HepG2 (cell line): ENCODE data around the gene EEF1AKMT3. TPM values are rescaled to one million over a fixed set of nuclear protein-coding genes. Genes with fewer than 3 reads are reported as not detected.
A peak's percentile ranks its signal among the peaks of the same experiment; 100 is the strongest.

Experiments
- ATAD3A ChIP-seq: sonication (generic); formaldehyde crosslinking; IDR thresholded peaks from 2 replicates; pipeline ENCODE4 v1.4.0; 2020; ENCODE audit warnings: missing genetic modification reagents
- FOXA1 ChIP-seq, 2 experiments: fragments of 450-650 bp in 1 of 2; sonication (generic) in 1 of 2; formaldehyde crosslinking in 1 of 2; IDR thresholded peaks; 2 replicates each; pipeline versions ENCODE4 v1.4.0 to v1.6.1; 2016 to 2020; ENCODE audit warnings: missing genetic modification reagents in 1 of 2
- MED13 ChIP-seq: sonication (generic); formaldehyde crosslinking; IDR thresholded peaks from 2 replicates; pipeline ENCODE4 v1.5.0; 2020; ENCODE audit warnings: missing genetic modification reagents
- SNAPC2 ChIP-seq: sonication (generic); formaldehyde crosslinking; IDR thresholded peaks from 2 replicates; pipeline ENCODE4 v1.8.1; 2022; ENCODE audit warnings: mild to moderate bottlenecking, missing genetic modification reagents
- TBX3 ChIP-seq: fragments of 450-650 bp; IDR thresholded peaks from 2 replicates; pipeline ENCODE4 v1.6.1; 2017; ENCODE audit warnings: antibody characterized with exemption, mild to moderate bottlenecking, inconsistent platforms, borderline replicate concordance
- TCF7L2 ChIP-seq: IDR thresholded peaks from 2 replicates; pipeline ENCODE4 v1.6.1; 2011; ENCODE audit warnings: mild to moderate bottlenecking, low read depth, low read length, moderate library complexity
- TMF1 ChIP-seq: sonication (generic); formaldehyde crosslinking; IDR thresholded peaks from 2 replicates; pipeline ENCODE4 v1.8.1; 2022; ENCODE audit warnings: low read depth, missing genetic modification reagents
- ZNF256 ChIP-seq: sonication (generic); formaldehyde crosslinking; conservative IDR thresholded peaks from 2 replicates; pipeline ENCODE4 v1.4.0; 2020; ENCODE audit warnings: missing genetic modification reagents
- ZNF292 ChIP-seq: sonication (generic); formaldehyde crosslinking; IDR thresholded peaks from 2 replicates; pipeline ENCODE4 v1.8.1; 2022; ENCODE audit warnings: mild to moderate bottlenecking, low read depth, missing genetic modification reagents, borderline replicate concordance
- ZNF30 ChIP-seq: sonication (generic); formaldehyde crosslinking; IDR thresholded peaks from 2 replicates; pipeline ENCODE4 v1.5.0; 2020; ENCODE audit warnings: mild to moderate bottlenecking, missing genetic modification reagents
- ZNF569 ChIP-seq: sonication (generic); formaldehyde crosslinking; IDR thresholded peaks from 2 replicates; pipeline ENCODE4 v1.5.0; 2020; ENCODE audit warnings: mild to moderate bottlenecking, missing genetic modification reagents, moderate library complexity, borderline replicate concordance
- ZNF660 ChIP-seq: sonication (generic); formaldehyde crosslinking; IDR thresholded peaks from 2 replicates; pipeline ENCODE4 v1.5.1; 2020; ENCODE audit warnings: mild to moderate bottlenecking, low read depth, missing genetic modification reagents, borderline replicate concordance
- polyA plus RNA-seq, 8 experiments: library from polyadenylated mRNA; depleted of rRNA in 3 of 8; stranded (reverse) in 7 of 8; unstranded in 1 of 8; fragments of >200 nt; fragmentation: Illumina TruSeq in 4 of 8; extraction: Trizol in 4 of 8; gene quantifications; 2 replicates each; pipeline versions ENCODE4 v1.2.1 to v1.2.3, GENCODE V29; 2011 to 2016; ENCODE audit warnings: low read depth in 4 of 8, missing spikeins in 1 of 8, mixed read lengths in 1 of 8; ENCODE audit not compliant: insufficient read depth in 1 of 8
- total RNA-seq, 5 experiments: library from RNA; depleted of rRNA; stranded (reverse); fragments of >200 nt; fragmentation: Illumina TruSeq; extraction: Trizol; gene quantifications; 2 replicates each; pipeline ENCODE4 v1.2.3, GENCODE V29; 2016; ENCODE audit warnings: low read depth in 1 of 5
- TF ChIP-seq, protein P1 (sequence below): IDR thresholded peaks from 2 replicates; pipeline ENCODE4 v1.6.1; 2016; ENCODE audit warnings: missing genetic modification reagents, missing compliant biosample characterization
- TF ChIP-seq, protein P2 (sequence below): sonication (generic); formaldehyde crosslinking; IDR thresholded peaks from 2 replicates; pipeline ENCODE4 v1.4.0; 2020; ENCODE audit warnings: missing genetic modification reagents
- TF ChIP-seq, protein P3 (sequence below), 2 experiments: sonication (generic) in 1 of 2; formaldehyde crosslinking in 1 of 2; IDR thresholded peaks; 2 replicates each; pipeline versions ENCODE4 v1.4.0 to v1.6.1; 2016 to 2020; ENCODE audit warnings: borderline replicate concordance in 1 of 2, low read depth in 1 of 2, mild to moderate bottlenecking in 1 of 2, missing genetic modification reagents in 1 of 2
- TF ChIP-seq, protein P4 (sequence below): sonication (generic); formaldehyde crosslinking; IDR thresholded peaks from 2 replicates; pipeline ENCODE4 v1.5.0; 2020; ENCODE audit warnings: missing genetic modification reagents
- TF ChIP-seq, protein P5 (sequence below): sonication (generic); formaldehyde crosslinking; IDR thresholded peaks from 2 replicates; pipeline ENCODE4 v1.4.0; 2020; ENCODE audit warnings: missing genetic modification reagents
- TF ChIP-seq, protein P6 (sequence below): sonication (generic); formaldehyde crosslinking; IDR thresholded peaks from 2 replicates; pipeline ENCODE4 v1.5.0; 2020; ENCODE audit warnings: mild to moderate bottlenecking, missing genetic modification reagents

Gene EEF1AKMT3
- total and polyA plus RNA-seq, 2 of the 13 experiments (the other 11 are each of a cell fraction or from before 2014, with no cell fraction given) = 4.7 to 11.4 TPM

DNA sequence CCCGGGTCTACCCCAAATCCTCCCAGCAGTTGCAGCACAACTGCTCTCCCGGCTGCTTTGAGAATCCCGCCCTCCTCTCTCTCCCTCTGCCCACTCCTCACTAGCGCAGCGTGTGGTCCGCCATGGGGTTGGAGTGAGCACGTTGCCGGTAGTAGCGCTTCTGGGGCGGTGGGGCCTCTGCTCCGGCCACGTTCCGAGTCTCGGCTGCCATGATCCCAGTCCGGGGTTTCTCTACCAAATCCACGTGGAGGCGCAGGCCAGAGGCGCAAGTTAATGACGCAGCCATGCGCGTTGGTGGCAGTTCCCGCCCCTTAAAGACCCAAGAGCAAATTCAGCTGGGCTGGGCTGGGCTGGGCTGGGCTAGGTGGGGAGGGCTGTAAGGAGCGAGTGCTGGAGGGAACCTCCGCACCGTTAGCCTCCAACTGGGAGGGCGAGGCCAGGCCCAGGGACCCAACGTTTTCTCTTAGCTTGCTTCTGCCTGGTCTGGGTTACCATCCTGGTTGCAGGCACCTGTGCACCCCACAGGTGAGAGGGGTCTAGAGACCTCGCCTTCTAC is 463 bp upstream of the EEF1AKMT3 start, which contains the start of gene METTL1 (continued):
- TF ChIP-seq ZNF256 (CRISPR knock-in tag) (peak; percentile 83), TBX3 (peak; percentile 39; the same call in 1 of the 2 replicates), TCF7L2 (no peak), ZNF292 (CRISPR knock-in tag) (no peak), TMF1 (CRISPR knock-in tag) (0 out of 2 replicates have a peak, but pooled peaks have one; percentile 33), FOXA1 (IDR thresholded peaks at IDR 0.05) (no peak), FOXA1 (CRISPR knock-in tag; IDR thresholded peaks at IDR 0.05) (no peak), ZNF30 (CRISPR knock-in tag) (0 out of 2 replicates have a peak, but pooled peaks have one; percentile 90), MED13 (CRISPR knock-in tag) (no peak), ZNF569 (peak; percentile 92; the same call in 1 of the 2 replicates), ZNF660 (CRISPR knock-in tag) (no peak), ATAD3A (CRISPR knock-in tag) (0 out of 2 replicates have a peak, but pooled peaks have one; percentile 14), SNAPC2 (CRISPR knock-in tag) (peak; percentile 89; the same call in 1 of the 2 replicates)
- TF ChIP-seq, protein P1, sequence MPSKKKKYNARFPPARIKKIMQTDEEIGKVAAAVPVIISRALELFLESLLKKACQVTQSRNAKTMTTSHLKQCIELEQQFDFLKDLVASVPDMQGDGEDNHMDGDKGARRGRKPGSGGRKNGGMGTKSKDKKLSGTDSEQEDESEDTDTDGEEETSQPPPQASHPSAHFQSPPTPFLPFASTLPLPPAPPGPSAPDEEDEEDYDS = peak; percentile 53; the same call in 1 of the 2 replicates
- TF ChIP-seq, protein P2, sequence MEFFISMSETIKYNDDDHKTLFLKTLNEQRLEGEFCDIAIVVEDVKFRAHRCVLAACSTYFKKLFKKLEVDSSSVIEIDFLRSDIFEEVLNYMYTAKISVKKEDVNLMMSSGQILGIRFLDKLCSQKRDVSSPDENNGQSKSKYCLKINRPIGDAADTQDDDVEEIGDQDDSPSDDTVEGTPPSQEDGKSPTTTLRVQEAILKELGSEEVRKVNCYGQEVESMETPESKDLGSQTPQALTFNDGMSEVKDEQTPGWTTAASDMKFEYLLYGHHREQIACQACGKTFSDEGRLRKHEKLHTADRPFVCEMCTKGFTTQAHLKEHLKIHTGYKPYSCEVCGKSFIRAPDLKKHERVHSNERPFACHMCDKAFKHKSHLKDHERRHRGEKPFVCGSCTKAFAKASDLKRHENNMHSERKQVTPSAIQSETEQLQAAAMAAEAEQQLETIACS (CRISPR knock-in tag) = no peak
- TF ChIP-seq, protein P3, sequence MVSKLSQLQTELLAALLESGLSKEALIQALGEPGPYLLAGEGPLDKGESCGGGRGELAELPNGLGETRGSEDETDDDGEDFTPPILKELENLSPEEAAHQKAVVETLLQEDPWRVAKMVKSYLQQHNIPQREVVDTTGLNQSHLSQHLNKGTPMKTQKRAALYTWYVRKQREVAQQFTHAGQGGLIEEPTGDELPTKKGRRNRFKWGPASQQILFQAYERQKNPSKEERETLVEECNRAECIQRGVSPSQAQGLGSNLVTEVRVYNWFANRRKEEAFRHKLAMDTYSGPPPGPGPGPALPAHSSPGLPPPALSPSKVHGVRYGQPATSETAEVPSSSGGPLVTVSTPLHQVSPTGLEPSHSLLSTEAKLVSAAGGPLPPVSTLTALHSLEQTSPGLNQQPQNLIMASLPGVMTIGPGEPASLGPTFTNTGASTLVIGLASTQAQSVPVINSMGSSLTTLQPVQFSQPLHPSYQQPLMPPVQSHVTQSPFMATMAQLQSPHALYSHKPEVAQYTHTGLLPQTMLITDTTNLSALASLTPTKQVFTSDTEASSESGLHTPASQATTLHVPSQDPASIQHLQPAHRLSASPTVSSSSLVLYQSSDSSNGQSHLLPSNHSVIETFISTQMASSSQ (IDR thresholded peaks at IDR 0.05; ENCODE audit: low read depth) = no peak
- TF ChIP-seq, protein P3 (CRISPR knock-in tag; IDR thresholded peaks at IDR 0.05; ENCODE audit: borderline replicate concordance) = peak; percentile 84
- TF ChIP-seq, protein P4, sequence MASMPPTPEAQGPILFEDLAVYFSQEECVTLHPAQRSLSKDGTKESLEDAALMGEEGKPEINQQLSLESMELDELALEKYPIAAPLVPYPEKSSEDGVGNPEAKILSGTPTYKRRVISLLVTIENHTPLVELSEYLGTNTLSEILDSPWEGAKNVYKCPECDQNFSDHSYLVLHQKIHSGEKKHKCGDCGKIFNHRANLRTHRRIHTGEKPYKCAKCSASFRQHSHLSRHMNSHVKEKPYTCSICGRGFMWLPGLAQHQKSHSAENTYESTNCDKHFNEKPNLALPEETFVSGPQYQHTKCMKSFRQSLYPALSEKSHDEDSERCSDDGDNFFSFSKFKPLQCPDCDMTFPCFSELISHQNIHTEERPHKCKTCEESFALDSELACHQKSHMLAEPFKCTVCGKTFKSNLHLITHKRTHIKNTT (CRISPR knock-in tag) = no peak
- TF ChIP-seq, protein P5, sequence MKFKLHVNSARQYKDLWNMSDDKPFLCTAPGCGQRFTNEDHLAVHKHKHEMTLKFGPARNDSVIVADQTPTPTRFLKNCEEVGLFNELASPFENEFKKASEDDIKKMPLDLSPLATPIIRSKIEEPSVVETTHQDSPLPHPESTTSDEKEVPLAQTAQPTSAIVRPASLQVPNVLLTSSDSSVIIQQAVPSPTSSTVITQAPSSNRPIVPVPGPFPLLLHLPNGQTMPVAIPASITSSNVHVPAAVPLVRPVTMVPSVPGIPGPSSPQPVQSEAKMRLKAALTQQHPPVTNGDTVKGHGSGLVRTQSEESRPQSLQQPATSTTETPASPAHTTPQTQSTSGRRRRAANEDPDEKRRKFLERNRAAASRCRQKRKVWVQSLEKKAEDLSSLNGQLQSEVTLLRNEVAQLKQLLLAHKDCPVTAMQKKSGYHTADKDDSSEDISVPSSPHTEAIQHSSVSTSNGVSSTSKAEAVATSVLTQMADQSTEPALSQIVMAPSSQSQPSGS (CRISPR knock-in tag) = peak; percentile 98
- TF ChIP-seq, protein P6, sequence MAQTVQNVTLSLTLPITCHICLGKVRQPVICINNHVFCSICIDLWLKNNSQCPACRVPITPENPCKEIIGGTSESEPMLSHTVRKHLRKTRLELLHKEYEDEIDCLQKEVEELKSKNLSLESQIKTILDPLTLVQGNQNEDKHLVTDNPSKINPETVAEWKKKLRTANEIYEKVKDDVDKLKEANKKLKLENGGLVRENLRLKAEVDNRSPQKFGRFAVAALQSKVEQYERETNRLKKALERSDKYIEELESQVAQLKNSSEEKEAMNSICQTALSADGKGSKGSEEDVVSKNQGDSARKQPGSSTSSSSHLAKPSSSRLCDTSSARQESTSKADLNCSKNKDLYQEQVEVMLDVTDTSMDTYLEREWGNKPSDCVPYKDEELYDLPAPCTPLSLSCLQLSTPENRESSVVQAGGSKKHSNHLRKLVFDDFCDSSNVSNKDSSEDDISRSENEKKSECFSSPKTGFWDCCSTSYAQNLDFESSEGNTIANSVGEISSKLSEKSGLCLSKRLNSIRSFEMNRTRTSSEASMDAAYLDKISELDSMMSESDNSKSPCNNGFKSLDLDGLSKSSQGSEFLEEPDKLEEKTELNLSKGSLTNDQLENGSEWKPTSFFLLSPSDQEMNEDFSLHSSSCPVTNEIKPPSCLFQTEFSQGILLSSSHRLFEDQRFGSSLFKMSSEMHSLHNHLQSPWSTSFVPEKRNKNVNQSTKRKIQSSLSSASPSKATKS (CRISPR knock-in tag) = no peak
